ENCODE measurements around the gene UBR3. TPM values are rescaled to one million over a fixed set of nuclear protein-coding genes. Genes with fewer than 3 reads are reported as not detected.
"Not testable (repeated sequence)": the region's sequence is repeated elsewhere in the genome, so short reads cannot be mapped to it uniquely, and the experiment has no call there.

UBR3 gene
- total RNA-seq, 1 experiment from 2014 or later, result 21.9 TPM

- Histone ChIP-seq H3K4me1 (ENCODE audit: insufficient read depth, low read length) (peaks cover 2% of the 10 kb centered on the region; the same call in 1 of the 2 replicates), H2BK120ac (ENCODE audit: low read depth, low read length, poor library complexity, severe bottlenecking) (no peak overlapping the region), H3K27ac (ENCODE audit: insufficient read length, low read depth, low read length) (no peak overlapping the region), H4K20me1 (ENCODE audit: control insufficient read depth, insufficient read depth, insufficient read length) (no peaks in the 10 kb centered on the region), H2BK12ac (ENCODE audit: insufficient read length, low read depth, low read length) (no peak overlapping the region), H3K27me3 (ENCODE audit: insufficient read depth, low read length) (no peaks in the 10 kb centered on the region), H3K79me2 (ENCODE audit: insufficient read depth, low read length) (peaks cover 2% of the 10 kb centered on the region; the same call in 1 of the 2 replicates), H3K4me2 (ENCODE audit: insufficient read depth, insufficient read length, low read length) (no peak overlapping the region), H3K18ac (ENCODE audit: insufficient read length, low read depth, low read length) (no peak overlapping the region), H3K23ac (ENCODE audit: insufficient read length, low read depth, low read length) (no peak overlapping the region), H2AFZ (ENCODE audit: low read length) (no peak overlapping the region), H3K14ac (ENCODE audit: insufficient read depth, low read length) (no peak overlapping the region), H4K8ac (replicated peaks; ENCODE audit: insufficient read length, low read depth, low read length) (no peak overlapping the region), H3K79me1 (ENCODE audit: insufficient read depth, low read depth, low read length, poor library complexity, severe bottlenecking) (peaks cover 3% of the 10 kb centered on the region), H2BK15ac (ENCODE audit: low read depth, low read length) (no peak overlapping the region), H2AK5ac (ENCODE audit: insufficient read length, low read length) (no peak overlapping the region), H3K9ac (ENCODE audit: extremely low read depth, insufficient read length, low read length) (no peak overlapping the region), H2BK5ac (ENCODE audit: insufficient read length, low read length) (no peak overlapping the region), H3T11ph (ENCODE audit: low read length) (no peak overlapping the region), H2BK20ac (ENCODE audit: low read depth, low read length, poor library complexity, severe bottlenecking) (no peak overlapping the region), H3K4ac (ENCODE audit: low read depth, low read length) (no peak overlapping the region), H3K56ac (ENCODE audit: insufficient read length, low read depth, low read length) (no peak overlapping the region), H3K23me2 (ENCODE audit: insufficient read length, low read depth, low read length, poor library complexity, severe bottlenecking) (no peaks in the 10 kb centered on the region), H4K91ac (ENCODE audit: insufficient read length, low read depth, low read length) (no peak overlapping the region), H3K9me3 (ENCODE audit: control insufficient read depth, low read depth, low read length) (no peaks in the 10 kb centered on the region), H4K5ac (ENCODE audit: insufficient read length, low read depth, low read length) (no peak overlapping the region)
- Mint-ChIP-seq H3K4me3 (no peak overlapping the region), H3K4me1 (peaks cover 11 to 20% of the 10 kb centered on the region in 2 experiments), H3K9me3 (no peaks in the 10 kb centered on the region), H3K27ac (peak overlapping the region in 1 of 3 experiments; percentile 44; a peak in 1 of 7 replicates), H3K36me3 (ENCODE audit: insufficient read depth in 1 of 3, low read depth in 3 of 3) (peaks cover 0 to 5% (median 0%) of the 10 kb centered on the region in 3 experiments; a peak in 2 of 7 replicates), H3K27me3 (ENCODE audit: low read depth) (no peaks in the 10 kb centered on the region)
- no peak for DNase-seq
- no peak for TF ChIP-seq CTCF (conservative IDR thresholded peaks at IDR 0.05)
- WGBS (ENCODE audit: extremely low coverage, insufficient read length, low lambda C conversion rate), result no CpG with 5 or more reads among the region's 7 CpGs
Observed at GRCh38 chr2:169868951-169869350, 41.7 kb downstream of the UBR3 start.

- DNase-seq; H3K79me1 ChIP-seq (ENCODE audit: insufficient read depth, low read depth, low read length, poor library complexity, severe bottlenecking); H3K27ac ChIP-seq (ENCODE audit: insufficient read length, low read depth, low read length); H3K27me3 ChIP-seq (ENCODE audit: insufficient read depth, low read length); H3K36me3 Mint-ChIP-seq (ENCODE audit: insufficient read depth in 1 of 3, low read depth in 3 of 3); H2BK12ac ChIP-seq (ENCODE audit: insufficient read length, low read depth, low read length); H3K18ac ChIP-seq (ENCODE audit: insufficient read length, low read depth, low read length); H3K9me3 Mint-ChIP-seq; H3K9ac ChIP-seq (ENCODE audit: extremely low read depth, insufficient read length, low read length); H3K27ac Mint-ChIP-seq; H2AFZ ChIP-seq (ENCODE audit: low read length); H4K91ac ChIP-seq (ENCODE audit: insufficient read length, low read depth, low read length); H3K4me1 ChIP-seq (ENCODE audit: insufficient read depth, low read length); H3K27me3 Mint-ChIP-seq (ENCODE audit: low read depth); H3K23ac ChIP-seq (ENCODE audit: insufficient read length, low read depth, low read length); H3K56ac ChIP-seq (ENCODE audit: insufficient read length, low read depth, low read length); H2BK120ac ChIP-seq (ENCODE audit: low read depth, low read length, poor library complexity, severe bottlenecking); H3K4ac ChIP-seq (ENCODE audit: low read depth, low read length); H3K23me2 ChIP-seq (ENCODE audit: insufficient read length, low read depth, low read length, poor library complexity, severe bottlenecking); H2AK5ac ChIP-seq (ENCODE audit: insufficient read length, low read length); H3K4me2 ChIP-seq (ENCODE audit: insufficient read depth, insufficient read length, low read length); H3K79me2 ChIP-seq (ENCODE audit: insufficient read depth, low read length); H3K9me3 ChIP-seq (ENCODE audit: control insufficient read depth, low read depth, low read length); H3T11ph ChIP-seq (ENCODE audit: low read length); H4K20me1 ChIP-seq (ENCODE audit: control insufficient read depth, insufficient read depth, insufficient read length); H4K8ac ChIP-seq (replicated peaks; ENCODE audit: insufficient read length, low read depth, low read length); H2BK15ac ChIP-seq (ENCODE audit: low read depth, low read length); H3K14ac ChIP-seq (ENCODE audit: insufficient read depth, low read length); H3K4me3 Mint-ChIP-seq; H2BK5ac ChIP-seq (ENCODE audit: insufficient read length, low read length); H4K5ac ChIP-seq (ENCODE audit: insufficient read length, low read depth, low read length); H2BK20ac ChIP-seq (ENCODE audit: low read depth, low read length, poor library complexity, severe bottlenecking): not testable (repeated sequence)
- no CpG with 5 or more reads among the region's 9 CpGs for WGBS (ENCODE audit: extremely low coverage, insufficient read length, low lambda C conversion rate)
- H3K4me1 Mint-ChIP-seq, result peaks cover 11 to 16% of the 10 kb centered on the region in 2 experiments
Observed at GRCh38 chr2:169871369-169871768, 44.1 kb downstream of the UBR3 start.

All from H9 (cell line).